HG03175 (cell line): ENCODE data around the gene TNFRSF18.

Source experiments
- ATAC-seq: cut with Tn5 transposase; IDR thresholded peaks from one replicate; pipeline ENCODE4 v1.9.1; 2021; ENCODE audit warnings: mild to moderate bottlenecking, moderate library complexity; ENCODE audit not compliant: unreplicated experiment

The TNFRSF18 gene

DNA sequence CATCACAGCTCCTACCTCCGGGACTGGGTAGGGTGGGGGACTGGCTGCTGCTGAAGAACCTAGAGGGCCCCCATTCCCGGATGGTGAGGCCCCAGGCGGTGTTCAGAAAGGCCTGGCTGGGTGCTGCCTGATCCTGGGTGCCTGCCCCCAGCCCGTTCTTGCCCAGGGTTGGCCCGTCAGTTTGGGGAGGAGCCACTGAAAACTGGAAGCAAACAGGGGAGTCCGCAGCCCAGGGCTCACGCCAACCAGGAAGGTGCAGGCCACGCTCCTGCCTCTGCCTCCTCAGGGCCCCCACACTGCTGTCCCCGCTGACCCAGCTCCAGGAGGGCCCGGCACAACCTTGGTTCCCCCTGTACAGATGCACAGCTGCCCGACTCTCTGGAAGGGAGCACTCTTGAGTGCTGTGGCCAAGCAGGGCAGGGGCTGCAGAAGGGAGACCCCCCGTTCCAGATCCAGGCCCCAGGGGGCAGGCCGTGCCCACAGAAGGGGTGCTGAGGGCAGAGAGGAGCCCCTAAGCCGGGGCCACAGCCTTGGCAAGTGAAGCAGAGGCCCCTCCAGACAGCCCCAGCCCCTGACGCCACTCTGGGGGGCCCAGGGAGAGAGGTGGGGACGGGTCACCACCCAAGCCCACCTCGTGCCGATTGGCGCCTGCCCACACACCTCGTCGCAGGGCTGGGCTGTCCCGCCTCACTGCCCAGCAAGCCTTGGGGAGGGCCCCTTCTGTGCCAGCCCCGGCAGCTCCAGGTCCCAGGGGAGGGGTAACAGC is 34.6 kb upstream of the TNFRSF18 start:
- ATAC-seq = no peak

DNA sequence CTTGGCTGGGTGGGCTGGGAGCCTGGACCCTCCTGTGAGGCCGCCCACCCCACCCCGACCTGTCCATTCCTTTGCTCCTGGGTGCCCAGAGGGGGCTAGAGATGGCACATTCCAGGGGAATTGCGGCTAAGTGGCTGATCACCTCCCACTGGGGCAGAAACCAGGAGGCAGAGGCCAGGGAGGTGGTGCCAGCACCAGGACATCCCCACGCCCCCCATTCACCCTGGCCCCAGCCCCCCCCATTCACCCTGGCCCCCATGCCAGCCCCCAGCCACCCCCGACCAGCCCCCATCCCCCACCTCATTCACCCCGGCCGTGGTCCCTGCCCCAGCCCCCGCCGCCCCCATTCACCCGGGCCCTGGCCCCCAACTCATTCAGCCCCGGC is 33.9 kb upstream of the TNFRSF18 start:
- no peak for ATAC-seq

DNA sequence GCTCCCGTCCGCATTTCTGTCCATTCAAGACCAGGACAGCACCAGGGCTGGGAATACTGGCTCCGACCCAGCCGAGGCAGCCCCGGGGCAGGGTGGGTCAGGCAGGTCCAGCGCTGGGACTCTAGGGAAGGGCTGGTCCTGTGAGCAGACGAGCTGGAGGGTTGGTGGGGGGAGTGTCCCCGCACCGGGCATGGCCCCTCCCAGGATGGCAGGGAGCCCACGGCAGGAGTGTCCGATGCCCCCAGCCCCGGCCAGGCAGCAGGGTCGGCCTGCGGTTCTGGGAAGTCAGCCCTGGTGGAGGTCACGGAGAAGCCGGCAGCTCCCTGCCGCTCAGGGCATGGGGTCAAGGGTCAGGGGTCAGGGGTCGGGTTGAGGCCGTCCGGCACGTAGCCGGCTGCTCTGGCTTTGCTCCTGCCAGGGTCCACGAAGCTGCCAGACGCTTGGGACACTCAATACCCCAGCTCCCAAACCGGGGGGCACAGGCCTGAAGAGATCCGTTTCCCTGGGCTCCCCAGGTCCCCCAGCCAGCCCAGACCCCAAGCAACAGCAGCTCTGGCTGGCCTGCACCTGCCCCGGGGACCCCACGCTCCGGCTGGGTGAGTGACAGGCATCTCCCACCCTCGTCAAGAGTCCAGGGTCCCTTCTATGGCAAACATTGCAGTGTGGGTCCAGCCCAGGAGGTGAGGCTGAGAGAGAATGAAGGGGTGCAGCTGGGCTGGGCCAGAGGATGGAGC is 33.4 kb upstream of the TNFRSF18 start:
- ATAC-seq = no peak

DNA sequence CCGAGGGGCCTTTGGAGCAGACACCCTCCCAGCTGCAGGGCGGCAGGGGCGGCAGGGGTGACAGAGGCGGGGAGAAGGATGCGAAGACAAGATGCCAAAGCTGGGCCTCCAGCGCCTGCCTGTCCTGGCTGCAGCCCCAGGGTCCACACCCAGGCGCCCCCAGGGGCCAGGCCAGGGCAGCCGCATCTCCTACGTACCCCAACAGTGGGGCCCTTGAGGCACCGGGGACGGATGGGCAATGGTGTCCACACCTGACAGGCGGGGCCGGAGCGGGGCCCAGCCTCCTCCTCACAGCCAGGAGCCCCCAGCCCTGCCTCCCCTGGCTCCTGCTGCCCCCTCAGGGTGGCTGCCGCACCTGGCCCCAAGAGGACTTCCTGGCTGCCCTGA is 32.8 kb upstream of the TNFRSF18 start:
- no peak for ATAC-seq

DNA sequence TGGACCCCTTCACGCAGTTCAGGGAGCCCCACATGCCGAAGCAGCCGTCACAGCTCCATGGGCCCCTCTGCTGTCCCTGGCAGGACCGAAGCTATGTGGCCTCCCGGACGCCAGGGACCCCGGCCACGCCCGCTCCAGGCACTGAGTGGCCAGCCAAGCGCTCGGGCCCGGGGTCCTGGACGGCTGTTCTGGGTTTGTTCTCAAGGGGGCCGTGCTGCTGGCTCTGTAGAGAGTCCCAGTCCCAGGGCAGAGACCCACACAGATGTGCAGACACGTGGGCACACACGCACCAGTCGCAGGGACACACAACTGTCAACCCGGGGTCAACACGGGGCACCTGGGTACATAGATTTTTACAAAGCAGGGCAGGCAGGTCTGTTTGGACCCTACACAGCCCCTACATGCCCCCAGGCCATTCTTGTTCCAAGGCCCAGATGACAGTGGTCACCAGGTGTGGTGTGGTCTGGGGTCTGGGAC is 32.3 kb upstream of the TNFRSF18 start:
- no peak for ATAC-seq

DNA sequence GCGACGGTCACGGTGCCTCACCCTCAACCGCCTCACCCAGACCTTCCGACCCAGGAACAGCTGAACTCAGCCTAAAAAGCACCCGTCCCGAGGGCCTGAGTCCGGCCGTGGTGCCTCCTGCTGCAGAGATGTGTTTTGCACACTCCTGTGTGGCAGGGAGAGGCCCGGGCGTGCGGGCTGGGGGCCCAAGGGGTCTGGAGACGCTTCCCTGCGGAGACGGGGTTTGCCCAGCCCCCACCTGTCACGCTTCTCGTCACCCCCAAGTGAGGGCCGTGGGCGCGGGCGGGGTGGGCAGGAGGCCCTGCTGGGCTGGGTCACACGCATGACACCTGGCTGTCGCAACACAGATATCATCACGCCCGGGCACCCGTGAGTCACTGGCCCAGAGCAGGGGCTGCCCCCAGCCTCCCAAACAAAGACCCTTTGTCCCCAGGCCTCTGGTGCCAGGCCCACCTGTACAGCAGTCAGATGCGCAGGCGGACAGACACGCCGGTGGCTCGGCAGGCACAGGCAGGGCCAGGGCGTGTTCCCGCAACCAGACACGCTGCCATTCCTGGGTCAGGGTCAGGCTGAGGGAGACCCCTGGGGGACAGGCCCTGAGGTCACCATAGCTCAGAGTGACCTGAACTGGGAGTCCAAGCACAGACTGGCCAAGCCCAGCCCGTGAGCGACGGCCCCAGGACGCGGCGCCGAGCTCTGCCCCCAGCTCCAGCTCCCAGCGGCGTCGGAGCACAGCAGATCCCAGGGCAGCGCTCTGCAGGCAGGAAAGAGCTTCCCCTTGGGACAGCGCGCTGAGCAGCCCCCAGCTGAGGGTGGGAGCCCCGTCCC is 31.7 kb upstream of the TNFRSF18 start:
- no peak for ATAC-seq

DNA sequence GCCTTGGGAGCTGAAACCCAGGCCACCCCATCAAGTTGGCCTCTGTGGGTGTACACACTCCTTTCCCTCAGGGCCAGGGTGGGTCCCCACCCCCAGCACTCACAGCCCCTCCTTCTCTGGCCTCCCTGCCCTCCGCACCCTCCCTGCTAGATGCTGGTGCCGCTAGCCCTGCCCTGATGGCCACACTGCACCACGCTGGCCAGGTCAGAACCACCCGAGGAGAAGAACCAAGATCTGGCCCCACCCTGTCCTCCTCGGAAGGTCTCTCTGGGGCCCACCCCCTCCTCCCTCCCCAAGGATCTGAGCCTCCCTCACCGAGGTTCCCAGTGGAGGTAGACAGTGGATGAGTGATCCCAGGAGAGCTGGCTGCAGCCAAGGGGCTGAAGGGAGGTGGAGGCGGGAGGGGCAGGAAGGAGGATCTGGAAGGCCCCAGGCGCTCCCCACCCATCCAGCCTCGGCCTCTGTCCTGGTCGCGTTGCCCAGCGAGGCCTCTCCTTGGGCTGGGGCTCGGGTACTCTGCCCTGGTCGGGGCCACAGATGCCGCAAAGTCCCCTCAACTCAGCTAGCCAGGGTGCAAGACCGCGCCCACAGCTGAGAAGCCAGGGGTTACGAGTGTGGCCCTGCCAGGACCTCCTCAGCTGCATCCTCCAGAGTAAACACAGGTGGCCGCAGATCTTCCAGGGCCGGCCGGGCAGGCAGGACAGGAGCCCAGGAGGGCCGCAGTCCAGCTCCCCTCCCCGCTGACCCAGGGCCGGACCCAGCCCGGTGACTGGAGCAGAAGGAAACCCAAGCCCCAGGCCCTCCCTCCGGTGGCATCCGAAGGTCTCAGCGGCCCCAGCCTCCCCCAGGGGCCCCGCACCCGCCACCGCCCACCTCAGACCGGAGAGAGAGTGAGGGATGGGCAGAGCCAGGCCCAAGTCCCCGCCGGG is 30.8 kb upstream of the TNFRSF18 start:
- ATAC-seq = no peak

DNA sequence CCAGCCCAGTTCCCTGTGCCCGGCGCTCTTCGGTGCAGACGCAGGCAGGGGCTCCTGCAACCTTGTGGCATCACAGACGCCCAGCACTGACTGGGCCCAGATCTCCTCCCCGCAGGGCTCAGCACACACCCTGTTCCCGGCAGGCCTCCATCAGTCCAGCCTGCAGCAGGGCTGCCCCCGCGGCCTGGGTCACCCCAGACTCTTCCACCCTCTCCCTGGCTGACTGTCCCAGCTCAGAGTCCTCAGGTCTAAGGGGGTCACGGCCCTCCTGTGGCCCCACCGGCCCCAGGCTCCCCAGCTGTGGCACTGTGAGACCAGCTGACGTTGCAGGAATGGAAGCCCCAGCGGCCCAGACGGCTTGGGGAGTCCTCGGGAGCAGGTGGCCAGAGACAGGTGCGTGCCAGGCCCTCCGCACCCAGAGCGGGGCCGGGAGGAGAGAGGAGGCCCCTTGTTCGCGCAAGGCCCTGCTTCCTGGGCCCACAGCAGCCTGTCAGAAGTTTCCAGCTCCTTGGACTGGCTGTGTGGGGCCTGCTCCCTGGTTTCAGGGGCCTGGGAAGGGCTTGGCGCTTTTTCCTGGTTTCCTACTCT is 29.9 kb upstream of the TNFRSF18 start:
- ATAC-seq = no peak

DNA sequence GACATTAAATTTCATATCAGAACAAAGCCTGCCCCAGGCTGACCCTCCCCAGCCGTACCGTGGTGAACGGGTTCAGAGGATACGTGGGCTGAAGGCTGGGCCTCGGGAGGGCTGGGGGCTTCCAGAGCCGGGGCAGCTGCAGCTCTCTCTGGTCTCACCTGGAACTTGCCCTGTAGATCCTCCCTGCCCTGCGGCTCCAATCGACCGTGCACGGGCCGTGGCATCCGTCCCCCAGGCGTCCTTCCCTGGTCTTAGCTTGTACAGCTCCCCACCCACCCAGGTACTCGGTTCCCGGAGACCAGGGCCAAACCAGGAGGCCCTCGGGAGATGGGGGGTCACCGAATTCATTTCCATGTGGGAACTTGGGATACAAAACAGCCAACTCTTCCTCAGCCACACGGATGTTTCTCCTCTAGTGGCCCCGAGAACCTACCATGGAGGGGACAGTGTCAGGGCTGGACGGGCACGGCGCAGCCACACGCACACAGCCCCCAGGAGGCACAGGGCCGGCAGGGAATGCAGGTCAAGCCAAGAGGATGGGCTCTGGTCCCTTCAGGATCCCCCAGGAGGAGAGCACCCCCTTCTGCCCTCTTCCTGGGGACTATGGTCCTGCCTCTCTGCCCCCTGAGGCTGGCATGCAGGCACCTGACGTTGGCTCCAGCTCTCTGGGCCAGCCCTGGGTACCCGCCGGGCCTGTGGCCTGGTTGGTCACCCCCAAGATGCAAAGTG is 28.8 kb upstream of the TNFRSF18 start:
- ATAC-seq = no peak

DNA sequence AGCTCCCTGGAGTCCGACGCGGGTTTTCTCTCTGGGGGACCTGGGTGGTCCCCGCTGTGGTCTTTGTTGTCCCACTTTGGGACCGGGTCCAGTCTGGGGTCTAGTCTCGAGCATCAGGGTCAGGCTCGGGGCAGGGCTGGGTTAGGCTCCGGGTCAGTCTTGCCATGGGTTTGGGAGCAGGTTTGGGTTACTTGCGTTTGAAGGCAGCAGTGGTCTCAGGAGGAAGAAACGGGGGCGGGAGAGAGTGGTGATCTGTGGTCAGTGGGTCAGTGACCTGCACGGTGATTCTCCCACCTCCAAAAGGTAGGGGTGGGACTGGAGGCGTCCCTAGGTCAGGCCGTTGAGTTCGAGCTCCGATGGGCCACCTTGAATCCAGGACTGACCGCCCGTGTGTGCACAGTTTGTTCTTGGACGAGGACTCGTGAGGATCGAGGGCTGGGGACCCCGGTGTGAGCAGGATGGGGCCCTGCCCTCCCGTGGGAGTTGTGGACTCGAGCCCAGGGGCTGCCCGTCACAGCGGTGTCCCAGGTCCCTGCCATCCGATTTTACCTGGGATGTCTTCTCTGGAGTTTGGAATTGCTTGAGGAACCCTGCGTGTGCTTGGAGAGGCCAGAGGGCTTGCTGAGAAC is 27.9 kb upstream of the TNFRSF18 start:
- no peak for ATAC-seq

DNA sequence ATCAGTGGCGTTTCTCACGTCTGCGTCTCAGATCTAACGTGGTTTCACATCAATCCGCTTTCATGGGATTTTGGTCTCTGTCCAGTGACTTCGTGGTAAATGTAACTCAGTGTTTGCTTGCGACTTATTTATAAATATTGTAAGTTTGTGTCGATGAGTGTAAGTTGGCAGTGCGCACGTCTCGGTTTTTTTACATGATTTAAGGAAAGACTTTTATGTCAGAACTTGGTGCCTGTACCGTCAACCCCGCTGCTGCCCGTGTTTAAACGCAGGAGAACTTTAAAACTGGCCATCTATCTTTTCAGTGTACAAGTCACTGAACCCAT is 27.1 kb upstream of the TNFRSF18 start:
- ATAC-seq = no peak

DNA sequence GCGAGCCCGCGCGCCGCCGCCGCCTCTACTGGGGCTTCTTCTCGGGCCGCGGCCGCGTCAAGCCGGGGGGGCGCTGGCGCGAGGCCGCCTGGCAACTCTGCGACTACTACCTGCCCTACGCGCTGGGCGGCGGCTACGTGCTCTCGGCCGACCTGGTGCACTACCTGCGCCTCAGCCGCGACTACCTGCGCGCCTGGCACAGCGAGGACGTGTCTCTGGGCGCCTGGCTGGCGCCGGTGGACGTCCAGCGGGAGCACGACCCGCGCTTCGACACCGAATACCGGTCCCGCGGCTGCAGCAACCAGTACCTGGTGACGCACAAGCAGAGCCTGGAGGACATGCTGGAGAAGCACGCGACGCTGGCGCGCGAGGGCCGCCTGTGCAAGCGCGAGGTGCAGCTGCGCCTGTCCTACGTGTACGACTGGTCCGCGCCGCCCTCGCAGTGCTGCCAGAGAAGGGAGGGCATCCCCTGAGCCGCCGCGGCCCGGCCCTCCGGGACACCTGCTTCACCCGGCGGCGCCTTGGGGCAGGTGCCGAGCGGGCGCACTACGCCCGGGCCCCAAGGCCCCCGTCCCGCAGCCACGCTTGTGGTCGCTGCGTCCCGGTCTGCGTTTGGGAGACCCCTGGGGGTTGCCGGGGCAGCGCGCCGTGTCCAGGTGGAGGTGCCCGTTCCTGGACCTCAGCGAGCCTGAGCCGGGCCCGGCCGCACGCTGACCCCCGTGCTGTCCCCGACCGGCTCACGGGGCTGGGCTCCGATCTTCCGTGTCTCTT is 26.6 kb upstream of the TNFRSF18 start:
- ATAC-seq = no peak

DNA sequence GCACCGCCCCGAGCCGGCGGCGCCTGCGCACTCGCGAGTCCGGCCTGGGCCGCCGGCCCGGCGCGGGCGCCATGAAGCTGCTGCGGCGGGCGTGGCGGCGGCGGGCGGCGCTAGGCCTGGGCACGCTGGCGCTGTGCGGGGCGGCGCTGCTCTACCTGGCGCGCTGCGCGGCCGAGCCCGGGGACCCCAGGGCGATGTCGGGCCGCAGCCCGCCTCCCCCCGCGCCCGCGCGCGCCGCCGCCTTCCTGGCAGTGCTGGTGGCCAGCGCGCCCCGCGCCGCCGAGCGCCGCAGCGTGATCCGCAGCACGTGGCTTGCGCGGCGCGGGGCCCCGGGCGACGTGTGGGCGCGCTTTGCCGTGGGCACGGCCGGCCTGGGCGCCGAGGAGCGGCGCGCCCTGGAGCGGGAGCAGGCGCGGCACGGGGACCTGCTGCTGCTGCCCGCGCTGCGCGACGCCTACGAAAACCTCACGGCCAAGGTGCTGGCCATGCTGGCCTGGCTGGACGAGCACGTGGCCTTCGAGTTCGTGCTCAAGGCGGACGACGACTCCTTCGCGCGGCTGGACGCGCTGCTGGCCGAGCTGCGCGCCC is 25.9 kb upstream of the TNFRSF18 start, which contains the start of gene B3GALT6:
Gene B3GALT6 (plus strand): TSS at position 30 of the 588 bp plus-strand sequence. CDS start 42 bp downstream, at position 72.
- ATAC-seq = no peak

DNA sequence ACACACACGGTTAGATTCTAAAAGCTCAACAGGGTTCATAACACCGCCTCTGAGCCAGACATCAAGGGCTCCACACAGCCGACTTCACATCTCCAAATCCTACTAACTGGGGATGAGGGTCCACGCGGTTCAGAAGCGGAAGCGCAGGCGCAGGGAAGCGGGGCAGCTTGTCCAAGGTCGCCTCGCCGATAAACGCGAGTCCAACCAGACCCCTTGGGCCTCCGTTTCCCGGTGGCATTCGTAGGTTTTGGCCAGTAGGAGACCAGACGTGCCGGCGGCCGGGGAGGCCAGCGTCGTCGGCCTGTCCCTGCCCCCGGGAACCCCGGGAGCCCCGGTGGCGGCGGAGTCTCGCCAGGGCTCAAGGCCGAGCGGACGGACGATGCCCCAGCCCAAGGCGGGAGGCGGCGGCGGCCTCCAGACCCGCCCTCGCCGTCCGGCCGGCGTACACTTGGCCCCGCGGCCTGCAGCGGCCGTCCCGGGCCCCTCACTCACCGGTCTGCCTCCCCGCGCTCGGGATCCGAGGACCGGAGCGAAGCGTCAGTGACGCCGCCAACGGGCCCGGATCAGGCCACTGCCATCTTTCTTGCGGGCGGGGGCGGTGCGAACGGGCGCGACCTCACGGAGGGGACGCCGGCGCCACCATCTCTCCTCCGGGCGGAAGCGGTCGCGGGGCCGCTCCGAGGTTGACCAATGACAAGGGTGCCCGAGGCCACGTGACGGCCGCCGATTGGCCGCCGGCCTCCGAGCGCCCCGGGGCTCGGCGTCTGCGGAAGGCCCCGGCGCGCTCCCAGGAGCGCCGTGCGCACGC is 25.2 kb upstream of the TNFRSF18 start, which contains the start of gene SDF4:
Gene SDF4 (minus strand): TSS at position 602 of the 808 bp plus-strand sequence. CDS start 3,229 bp downstream, outside the sequence.
- peak; percentile 94 for ATAC-seq

DNA sequence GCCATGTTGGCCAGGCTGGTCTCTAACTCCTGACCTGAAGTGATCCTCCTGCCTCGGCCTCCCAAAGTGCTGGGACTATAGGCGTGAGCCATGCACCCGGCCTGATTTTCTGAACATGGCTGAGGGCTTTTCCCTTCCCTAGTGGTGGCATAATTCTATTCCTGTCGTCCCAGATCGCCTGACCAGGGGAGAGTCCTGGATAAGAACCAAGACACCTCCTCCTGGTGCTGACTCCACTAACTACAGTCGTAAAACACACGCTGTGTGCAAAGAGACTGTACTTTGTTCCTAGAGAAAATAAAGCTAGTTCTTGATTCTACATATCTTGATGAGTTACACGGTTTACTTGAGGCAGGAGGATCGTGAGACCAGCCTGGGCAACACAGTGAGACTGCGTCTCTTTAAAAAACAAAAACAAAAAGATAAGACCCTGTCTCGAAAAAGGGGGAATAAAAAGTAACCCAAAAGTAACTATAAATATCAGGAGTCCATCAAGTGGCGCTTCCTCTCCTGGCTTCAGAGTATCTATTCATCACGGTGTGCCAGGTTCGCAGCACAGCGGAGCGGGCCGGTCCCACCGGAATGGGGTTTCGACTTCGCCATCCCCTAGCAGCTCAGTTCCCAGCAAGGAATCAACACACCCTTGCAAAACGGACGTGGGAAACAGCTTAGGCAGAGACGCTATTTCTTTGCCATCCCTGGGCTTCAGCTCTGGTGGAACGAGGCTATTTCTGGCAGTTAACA is 24.4 kb upstream of the TNFRSF18 start:
- ATAC-seq = no peak

DNA sequence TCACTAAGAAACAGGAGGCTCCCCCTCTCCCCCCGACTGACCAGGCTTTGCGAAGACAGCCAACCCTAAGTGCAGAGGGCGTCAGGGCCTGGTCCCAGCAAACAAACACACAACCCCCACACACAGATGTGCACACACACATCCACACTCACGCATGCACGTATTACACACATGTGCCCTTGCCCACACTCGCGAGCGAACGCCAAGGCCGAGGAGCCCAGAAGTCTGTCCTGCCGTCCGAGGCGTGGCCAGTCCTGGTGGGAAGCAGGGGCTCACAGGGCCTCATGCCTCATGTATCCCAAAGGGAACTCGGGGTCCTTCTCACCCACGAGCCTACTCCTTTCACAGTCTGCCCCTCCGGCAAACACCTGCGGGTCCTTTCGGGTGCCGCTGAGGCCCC is 23.4 kb upstream of the TNFRSF18 start:
- no peak for ATAC-seq
